Heart left ventricle (tissue), 13 donors: ENCODE data around the gene THSD4.

Experiments used
- POLR2A ChIP-seq, 2 donors: fragments of 450-650 bp; IDR thresholded peaks; one replicate each; pipeline ENCODE4 v1.6.1; 2017; ENCODE audit warnings: antibody characterized with exemption in 2 of 2, mild to moderate bottlenecking in 2 of 2, moderate library complexity in 2 of 2
- TF ChIP-seq, protein P1 (sequence below), 12 donors: fragments of 200-600 bp; sonication (generic) in 4 of 12; IDR thresholded peaks; one replicate each; pipeline versions ENCODE4 v1.5.0 to v1.8.0; 2018 to 2022; ENCODE audit warnings: antibody characterized with exemption in 12 of 12, mild to moderate bottlenecking in 5 of 12
- donor health status: ischemic (EF 13 %, LVEDD 7.1; RV severe dilation, severe dysfunction).
- donor health status: DM: no; HTN: yes; CAD: no.
- donor health status: DM: no; HTN: no; CAD: no.
- donor health status: ischemic (EF 25% LVEDD 6.9; RV normal size, moderate dysfunction).
- donor health status: ischemic (EF 25% LVEDD 5.7; RV mildly dilated, moderate dysfunction).
- donor health status: ischemic (EF 35%, LVEDD 5.7; RV mildly dilated, moderate dysfunction).
- donor health status: nonischemic (EF 11% LVEDD 7.7; RV severe dilation, severe dysfunction).
- donor health status: DM: yes; HTN: yes; CAD: no.
- donor health status: PGD.
- donor health status: ischemic (EF 29% LVEDD 5.4; RV normal size, mild dysfunction).
- donor health status: nonischemic (EF 23%, LVEDD 6.1; RV moderate dilation, normal function).

DNA sequence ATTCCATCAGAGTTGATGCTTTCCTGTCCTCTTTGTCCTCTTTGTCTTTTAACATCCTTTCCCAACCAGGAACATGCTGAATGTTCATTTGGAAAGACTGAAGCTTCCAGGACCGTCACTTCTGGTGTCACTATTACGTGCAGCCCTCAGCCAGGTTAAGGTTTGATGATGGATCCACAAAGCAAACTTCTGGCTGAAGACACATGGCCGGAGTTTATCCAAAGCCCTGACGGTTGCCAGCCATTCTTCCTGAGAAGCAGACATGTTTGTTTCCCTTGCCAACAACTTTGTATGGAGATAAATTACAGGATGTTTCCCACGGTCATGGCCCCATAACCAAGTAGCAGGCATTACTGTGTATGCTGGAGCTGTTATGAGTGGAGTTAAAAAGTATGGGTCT is 236.9 kb downstream of the THSD4 start:
- TF ChIP-seq, protein P1, sequence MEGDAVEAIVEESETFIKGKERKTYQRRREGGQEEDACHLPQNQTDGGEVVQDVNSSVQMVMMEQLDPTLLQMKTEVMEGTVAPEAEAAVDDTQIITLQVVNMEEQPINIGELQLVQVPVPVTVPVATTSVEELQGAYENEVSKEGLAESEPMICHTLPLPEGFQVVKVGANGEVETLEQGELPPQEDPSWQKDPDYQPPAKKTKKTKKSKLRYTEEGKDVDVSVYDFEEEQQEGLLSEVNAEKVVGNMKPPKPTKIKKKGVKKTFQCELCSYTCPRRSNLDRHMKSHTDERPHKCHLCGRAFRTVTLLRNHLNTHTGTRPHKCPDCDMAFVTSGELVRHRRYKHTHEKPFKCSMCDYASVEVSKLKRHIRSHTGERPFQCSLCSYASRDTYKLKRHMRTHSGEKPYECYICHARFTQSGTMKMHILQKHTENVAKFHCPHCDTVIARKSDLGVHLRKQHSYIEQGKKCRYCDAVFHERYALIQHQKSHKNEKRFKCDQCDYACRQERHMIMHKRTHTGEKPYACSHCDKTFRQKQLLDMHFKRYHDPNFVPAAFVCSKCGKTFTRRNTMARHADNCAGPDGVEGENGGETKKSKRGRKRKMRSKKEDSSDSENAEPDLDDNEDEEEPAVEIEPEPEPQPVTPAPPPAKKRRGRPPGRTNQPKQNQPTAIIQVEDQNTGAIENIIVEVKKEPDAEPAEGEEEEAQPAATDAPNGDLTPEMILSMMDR (IDR thresholded peaks at IDR 0.05) = no peak
- no peak for TF ChIP-seq POLR2A (IDR thresholded peaks at IDR 0.05)
